Mucosa of gallbladder (tissue), 1 donor: ENCODE data around the gene CDCP2. TPM values are rescaled to one million over a fixed set of nuclear protein-coding genes. Genes with fewer than 3 reads are reported as not detected.
"Not testable (repeated sequence)": the region's sequence is repeated elsewhere in the genome, so short reads cannot be mapped to it uniquely, and the experiment has no call there.

Experiments
- DNase-seq: peaks from one replicate; pipeline ENCODE4 v3.0.0-alpha.2; 2020; ENCODE audit warnings: low spot score
- total RNA-seq: library from RNA; stranded (reverse); gene quantifications from one replicate; pipeline ENCODE4 v1.2.1, GENCODE V29; 2021
- donor health status: DM: no; HTN: no; CAD: no.

CDCP2 gene
- total RNA-seq, 1 donor from 2014 or later = not detected

DNA sequence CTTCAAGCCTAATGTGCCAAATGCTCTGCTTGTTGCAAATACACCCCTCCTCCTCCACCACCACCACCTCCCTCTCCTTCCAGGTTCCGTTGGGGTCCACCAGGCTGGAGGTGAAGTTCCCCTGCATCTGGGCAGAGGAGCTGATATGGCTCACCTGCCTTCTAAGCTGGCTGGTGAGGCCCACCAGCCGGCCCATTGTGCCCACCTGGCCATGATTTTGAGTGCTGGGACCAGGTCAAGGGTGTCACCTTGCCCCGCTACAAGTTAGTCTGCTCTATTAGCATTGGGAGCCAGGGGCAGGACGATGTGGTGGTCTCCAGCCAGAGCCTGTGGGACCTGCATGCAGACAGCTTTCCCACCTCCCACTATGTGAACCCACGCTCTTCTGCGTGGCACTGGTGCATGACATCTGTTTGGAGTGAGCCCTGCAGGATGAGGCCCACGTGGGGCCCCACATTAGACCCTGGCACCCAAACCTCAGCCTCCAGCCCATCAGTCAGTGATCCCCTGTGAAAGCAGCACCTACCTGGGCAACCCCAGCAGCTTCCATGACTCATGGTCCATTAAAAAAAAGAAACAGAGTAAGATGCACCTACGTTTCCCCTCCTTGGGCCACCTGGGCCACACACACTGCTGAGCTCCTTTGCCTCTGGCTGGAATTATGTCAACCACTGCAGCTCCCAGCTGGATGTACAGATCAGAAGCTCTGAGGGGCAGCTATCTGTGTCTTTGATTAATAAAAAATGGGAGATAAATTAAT, 15.6 kb upstream of the CDCP2 start:
- no peak for DNase-seq

DNA sequence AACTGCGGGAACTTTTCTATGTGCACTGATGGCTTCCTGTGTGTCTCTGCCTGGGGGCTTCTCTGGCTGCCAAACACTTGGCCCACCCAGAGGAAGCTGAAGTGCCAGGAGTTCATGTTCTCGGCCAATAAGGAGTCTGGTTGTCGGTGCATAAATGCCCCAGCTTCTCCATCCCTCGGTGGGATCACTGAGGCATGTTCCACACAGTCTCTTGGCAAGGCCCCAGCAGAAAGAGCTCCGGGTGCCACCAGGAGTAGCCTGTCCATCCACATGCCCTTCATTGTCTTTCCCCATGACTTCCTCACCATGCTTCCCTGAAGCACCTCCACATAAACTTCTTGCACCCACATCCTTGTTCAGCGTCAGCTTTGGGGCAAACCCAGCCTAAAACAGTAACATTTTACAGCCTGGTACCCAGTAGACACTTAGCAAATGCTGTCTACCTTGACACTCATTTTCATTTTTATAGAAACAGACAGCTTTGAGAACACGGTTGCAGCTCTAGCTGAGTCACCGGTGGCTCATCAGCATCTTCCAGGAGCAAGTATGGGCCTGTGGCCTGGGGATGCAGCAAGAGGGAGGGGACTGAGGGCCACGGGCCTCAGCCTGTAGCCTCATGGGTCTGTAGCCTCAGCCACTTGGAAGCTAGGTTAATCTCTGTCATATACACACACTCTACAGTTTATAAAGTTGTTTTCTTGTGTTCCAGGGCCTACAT, 14.8 kb upstream of the CDCP2 start:
- no peak for DNase-seq

DNA sequence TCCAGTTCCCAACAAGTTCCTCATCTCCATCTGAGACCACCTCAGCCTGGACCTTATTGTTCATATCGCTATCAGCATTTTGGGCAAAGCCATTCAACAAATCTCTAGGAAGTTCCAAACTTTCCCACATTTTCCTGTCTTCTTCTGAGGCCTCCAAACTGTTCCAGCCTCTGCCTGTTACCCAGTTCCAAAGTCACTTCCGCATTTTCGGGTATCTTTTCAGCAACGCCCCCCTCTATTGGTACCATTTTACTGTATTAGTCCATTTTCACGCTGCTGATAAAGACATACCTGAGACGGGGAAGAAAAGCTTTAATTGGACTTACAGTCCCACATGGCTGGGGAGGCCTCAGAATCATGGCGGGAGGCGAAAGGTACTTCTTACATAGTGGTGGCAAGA, 13.6 kb upstream of the CDCP2 start:
- DNase-seq = not testable (repeated sequence)

DNA sequence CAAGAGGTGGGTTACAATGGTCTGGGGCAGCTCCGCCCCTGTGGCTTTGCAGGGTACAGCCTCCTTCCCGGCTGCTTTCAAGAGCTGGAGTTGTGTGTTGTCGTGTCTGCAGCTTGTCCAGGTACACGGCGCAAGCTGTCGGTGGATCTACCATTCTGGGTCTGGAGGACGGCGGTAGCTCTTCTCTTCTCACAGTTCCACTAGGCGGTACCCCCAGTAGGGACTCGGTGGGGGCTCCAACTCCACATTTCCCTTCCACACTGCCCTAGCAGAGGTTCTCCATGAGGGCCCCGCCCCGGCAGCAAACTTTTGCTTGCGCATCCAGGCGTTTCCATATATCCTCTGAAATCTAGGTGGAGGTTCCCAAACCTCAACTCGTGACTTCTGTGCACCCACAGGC, 12.3 kb upstream of the CDCP2 start:
- DNase-seq = no peak

DNA sequence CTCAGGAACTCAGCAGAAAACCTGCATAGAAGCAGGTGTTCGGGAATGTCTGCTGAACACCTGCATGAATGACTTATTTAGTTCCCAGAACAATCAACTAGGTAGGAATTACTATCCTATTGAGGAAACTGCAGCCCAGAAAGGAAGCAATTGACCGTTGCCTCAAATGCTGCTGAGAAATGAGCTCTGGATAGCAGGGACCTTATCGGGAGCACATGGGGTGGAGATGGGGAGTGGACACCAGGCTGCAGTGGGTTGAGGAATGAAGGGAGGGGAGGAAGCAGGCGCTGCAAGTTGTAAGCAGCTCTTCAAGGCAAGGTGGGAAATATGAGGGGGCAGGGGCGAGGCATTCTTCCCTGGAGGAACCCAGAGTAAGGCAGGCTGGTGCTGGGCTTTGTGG, 10.8 kb upstream of the CDCP2 start:
- no peak for DNase-seq

DNA sequence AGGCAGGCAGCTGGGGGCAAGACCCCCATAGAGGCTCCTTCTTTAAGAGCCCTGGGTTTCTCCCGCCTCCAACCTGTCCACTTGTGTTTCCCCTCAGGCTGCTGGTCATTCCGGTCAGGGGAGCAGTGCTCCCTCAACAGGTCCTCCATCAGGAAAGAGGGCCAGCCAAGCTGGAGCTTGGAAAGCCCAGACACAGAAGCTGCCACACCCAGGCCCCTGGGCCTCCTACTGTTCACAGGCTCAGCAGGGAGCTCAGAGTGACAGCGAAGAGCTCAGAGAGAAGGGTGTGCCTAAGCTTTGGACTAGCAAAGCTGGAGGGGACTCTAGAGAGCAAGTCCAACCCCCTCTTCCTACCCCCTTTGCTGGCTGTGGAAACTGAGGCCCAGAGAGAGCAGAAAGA, 10.3 kb upstream of the CDCP2 start:
- no peak for DNase-seq

DNA sequence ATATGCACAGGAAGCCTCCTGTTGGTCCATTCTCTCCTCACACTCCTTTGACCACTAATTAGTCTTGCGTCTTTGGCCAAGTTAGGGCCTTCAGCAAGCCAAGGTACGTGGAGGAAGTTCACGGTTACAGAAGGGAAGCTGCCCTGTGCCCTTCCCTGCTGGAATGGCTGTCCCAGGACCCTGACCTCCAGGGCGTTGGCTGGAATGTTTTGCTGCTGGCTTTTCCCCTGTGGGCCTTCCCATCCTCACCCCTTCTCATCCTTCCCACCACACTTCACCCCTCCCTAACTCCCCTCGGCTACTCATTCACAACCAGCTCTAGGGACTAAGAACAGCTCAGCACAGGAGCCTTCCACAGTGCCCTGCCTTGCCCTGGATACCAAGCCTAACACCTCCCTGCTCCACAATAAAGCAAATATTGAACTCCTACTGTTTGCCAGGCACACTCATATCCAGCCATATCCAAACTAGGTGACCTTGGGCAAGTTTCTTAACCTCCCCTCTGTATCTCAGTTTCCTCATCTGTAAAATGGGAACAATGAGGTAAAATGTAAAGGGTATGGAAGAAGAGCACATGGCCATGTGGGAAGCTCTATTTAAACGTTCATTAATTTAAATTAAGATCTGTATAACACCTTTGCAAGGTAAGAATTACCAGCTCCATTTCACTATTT, 8.8 kb upstream of the CDCP2 start:
- DNase-seq = no peak

DNA sequence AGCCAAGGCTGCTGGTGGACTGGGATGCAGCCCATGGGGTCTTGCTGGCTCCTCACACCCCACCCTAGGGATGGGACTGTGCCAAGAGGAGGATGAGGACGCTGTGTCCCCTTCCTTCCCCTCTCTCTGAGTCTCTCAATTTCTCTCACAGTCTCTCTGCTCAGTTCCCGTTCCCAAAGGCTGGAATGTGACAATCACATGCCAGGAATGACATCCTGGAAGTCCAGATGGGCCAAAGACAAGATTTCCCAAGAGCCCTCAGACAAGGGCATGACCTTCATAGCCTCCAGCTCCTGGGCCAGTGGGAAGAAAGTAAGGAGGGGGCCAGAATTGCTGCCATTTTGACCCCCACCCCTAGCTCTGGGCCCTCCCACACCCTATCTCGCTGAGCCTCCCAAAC, 7.6 kb upstream of the CDCP2 start:
- no peak for DNase-seq

DNA sequence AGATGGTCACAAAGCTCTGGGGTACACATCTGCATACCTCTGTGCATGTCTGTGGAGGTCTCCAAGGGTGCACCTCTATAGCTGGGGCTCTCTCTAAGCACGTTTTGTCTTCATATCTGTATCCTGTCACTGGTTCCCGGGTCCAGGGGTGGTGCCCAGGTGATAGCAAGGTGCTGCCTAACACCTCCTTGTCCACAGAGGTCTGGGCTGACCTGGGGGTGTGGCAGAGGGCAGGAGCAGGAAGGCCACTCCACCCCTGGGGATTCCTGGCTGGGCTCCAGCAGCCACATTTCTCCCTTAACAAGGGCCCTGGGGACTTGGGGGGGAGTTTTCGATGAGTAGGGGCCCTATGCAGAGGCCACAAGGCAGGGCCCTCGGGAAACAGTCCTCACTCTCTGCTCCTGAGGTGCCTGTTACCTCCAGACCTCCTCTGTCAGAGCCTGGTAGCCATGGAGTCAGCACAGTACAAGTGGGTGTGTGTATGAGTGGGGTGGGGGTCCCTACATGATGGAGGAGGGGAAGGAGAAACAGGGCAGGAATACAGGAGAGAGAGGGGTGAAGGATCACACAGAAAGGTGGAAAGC, 7.0 kb upstream of the CDCP2 start:
- DNase-seq = no peak

DNA sequence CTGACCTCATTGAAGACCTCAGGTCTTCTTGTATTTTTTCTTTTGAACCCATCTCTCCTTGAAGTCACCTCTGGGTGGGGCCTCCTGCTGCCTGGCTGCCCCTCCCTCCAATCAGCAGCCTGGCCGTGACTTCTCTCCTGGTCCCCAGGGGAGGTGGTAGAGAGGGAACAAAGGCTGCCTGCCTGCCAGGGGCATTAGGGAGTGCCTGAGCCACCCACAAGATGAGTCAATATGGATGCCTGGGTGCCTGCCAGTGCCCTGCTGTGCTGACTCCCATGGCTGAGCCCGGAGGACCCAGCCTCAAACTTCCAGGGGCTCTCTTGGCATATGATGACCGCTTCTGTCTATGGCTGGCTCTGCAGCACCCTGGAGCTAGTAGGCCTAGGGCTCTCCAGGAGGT, 5.3 kb upstream of the CDCP2 start:
- peak; percentile 80 for DNase-seq

DNA sequence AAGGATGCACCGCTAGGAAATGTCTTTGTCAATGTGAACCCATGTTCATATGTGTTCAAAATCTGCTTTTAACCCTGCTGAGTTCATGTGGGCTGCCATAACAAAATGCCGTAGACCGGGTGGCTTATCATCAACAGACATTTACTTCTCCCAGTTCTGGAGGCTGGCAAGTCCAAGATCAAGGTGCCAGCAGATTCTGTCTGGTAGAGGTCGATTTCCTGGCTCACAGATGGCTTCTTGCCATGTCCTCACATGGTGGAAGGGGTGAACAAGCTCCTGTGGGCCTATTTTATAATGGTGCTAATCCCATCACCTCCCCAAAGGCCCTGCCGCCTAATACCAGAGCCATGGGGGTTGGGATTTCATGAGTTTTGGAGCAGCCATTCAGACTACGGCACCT, 4.6 kb upstream of the CDCP2 start:
- no peak for DNase-seq

DNA sequence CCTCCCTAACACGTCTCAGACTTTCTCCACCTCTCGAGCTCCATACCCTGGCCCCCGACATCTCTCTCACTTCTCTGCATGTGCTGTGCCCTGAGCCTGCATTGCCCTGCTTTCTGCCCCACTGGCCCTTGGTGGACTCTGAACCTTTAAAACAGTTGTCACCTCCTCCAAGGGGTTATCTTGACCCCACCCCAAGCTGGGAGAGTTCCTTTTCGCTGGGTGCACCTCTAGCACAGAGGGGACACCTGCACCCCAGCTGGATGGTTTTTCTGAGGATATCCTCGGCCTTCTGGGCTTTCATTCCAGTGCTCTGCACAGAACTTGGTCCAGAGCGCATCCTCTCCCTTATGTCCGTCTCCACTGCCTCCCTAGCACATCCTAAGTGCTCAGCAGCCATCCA, 4.2 kb upstream of the CDCP2 start:
- no peak for DNase-seq

DNA sequence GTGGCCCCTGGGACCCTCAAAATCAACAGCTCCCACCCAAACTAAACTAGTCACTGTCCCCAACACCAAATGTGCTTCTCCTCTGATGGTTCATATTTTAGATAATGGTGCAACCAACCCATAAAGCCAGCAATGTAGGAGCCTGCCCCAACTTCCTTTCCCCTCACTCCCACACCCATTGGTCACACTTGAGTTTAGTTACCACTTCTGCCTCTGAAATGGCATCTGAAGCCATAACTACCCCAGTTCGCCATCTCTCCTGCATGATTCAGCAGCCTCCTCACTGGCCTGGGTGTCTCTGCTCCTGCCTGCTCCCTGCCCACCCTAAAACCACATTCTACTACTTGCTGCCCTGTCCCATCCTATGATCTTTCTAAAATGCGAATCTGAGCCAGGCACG, 3.4 kb upstream of the CDCP2 start:
- no peak for DNase-seq

DNA sequence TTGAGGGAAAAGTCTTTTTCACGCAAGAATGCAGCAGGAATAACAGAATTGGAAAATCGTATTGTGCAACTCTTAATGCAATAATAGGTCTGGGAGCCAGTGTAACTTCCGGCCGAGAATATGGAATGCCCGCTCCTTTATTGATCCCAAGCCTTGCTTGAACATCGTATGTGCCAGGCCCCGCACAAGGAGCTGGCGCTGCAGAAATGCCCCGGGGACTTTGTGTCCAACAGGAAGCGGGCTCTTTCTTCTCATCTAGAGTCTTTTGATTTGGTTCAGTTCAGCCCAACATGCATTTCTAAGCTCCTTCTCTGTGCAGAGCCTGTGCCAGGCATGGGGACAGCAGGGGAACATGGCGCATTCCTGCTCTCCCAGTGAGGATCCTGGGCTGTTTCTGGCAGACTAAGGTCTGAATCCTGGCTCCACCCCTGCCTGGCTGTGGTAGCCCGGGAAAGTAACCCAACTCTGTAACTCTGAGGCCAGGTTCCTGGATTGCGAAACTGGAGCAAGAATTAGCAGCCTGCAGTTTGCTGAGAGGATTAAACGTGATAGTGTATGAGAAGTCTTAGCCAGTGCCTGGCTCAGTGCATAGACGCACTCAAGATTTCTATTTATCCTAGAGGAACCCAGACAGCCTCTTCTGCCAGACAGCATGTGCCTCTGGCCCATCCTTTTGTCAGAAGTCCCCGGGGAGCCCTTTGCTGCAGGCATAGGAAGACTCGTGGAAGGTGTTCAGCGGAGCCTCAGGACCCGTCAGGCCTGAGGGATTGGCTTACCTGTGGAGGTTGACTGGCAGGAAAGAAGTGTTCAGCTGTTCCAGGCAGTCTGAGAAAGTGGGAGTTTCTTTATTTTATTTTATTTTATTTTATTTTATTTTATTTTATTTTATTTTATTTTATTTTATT, 987 bp upstream of the CDCP2 start:
- DNase-seq = peak; percentile 81

DNA sequence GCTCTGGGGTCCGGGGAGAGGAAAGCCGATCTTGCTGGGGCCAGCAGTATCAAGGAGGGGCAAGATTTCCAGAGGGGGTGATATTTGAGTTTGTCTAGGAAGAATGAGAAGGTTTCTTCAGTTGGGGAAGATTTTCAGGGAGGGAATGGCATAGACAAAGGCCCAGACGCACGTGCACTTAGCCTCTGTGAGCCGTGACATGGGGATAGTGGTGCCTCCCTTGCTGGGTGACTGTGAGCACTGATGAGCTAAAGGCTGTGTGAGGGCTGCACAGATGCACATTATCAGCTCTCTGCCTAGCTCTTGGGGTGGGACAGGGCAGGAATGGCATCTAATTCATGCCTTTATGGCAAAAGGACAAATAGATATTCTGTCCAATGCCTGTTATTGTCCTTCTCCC, 1.8 kb downstream of the CDCP2 start:
- no peak for DNase-seq

DNA sequence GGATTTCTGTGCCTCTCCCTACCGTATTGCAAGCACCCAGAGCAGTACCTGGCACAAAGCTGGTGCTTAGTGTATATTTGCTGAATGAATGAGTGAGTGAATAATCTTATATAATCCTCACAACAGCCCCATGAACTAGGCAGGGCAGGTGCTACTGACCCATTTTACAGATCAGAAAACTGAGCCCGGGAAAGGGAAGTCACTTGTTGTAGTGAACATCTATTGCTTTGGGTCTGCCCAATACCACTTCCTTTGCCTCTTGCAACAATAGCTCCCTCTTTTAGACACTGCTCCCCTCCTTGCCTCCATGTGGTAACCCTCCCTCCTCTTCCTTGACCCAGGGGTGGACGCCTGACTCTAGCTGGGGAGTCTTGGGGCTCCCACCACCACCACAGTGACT, 3.1 kb downstream of the CDCP2 start:
- DNase-seq = no peak

DNA sequence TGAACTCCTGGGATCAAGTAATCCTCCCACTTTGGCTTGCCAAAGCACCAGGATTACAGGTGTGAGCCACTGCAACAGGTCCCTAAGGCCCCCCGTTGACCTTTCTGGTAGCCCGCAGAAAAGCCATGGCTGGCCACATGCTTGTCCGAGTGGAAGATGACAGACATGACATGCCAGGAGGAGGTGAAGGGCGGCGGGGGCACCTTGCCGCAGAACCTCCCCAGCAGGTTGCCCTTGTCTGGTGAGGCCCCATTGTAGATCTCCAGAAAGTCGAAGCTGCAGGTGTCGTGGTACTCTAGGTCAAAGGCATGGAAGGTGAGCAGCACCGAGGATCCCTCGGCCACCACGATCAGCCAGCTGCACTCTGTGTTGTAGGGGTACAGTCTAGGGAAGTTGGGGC, 8.4 kb downstream of the CDCP2 start:
- DNase-seq = no peak

DNA sequence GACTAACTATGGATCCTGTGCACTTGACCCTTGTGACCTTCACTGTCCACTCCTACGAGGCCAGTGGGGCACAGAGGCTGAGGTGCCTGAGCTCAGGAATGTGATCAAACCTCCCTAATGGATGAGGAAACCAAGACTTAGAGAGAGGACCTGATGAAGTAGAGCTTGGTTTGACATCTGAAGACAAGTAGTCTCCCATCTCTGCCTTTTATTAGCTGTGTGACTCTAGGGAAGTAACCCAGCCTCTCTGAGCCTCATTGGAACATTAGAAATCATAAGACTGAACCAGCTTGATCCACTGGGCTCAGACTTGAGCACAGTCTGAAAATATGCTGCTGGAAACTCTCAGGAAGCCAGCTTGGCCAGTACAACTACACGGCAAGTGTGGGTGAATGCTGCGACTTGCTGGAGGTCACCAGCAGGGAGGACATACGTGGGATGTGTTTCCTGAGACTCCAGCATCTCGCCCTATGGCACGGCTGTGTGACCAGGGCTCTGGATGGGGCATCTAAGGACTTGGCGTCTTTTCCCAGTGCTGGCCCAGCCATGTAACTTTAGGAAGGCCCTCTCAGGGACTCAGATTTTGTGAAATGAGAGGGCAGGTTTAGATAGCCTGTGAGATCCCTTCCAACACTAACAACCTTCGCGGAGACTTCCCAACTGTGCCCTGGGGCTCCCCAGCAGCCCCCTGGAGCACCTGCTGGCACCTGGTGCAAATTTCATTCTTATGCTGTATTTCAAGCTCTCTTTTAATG, 10.5 kb downstream of the CDCP2 start:
- DNase-seq = no peak

DNA sequence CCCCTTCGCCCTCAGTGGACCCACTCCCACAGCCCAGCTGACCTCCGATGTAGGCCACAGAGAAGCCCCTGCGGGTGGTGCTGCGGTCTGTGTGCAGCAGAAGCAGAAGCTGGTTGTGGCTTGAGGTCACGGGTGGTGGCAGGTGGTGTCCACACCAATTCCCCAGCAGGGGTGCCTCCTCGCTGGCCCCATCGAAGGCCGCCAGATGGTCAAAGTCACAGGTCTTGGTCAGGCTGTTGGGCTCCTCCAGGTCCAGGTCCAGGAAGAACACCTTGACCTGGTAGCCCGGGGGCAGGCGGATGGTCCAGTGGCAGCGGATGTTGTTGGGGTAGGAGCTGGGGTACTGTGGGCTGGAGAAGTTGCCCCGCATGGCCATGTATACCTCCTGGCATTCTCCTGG, 13.1 kb downstream of the CDCP2 start:
- no peak for DNase-seq

DNA sequence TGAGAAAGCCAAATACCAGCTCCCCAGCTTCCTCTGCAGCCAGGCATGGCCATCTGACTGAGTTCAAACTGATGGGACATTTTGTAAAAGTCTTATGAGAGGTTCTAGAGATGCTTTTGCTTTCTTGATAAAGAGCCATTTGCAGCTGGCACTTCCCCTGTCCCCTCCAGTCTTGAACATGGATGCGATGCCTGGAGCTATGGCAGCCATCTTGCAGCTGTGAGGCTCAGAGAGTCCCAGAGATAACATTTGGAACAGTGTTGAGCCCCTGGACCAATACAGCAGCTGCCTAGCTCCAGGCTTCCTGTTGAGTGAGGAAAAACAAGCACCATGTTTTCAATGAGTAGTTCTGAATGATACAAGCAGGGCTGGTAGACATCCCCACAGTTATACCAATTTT, 13.8 kb downstream of the CDCP2 start:
- DNase-seq = no peak

DNA sequence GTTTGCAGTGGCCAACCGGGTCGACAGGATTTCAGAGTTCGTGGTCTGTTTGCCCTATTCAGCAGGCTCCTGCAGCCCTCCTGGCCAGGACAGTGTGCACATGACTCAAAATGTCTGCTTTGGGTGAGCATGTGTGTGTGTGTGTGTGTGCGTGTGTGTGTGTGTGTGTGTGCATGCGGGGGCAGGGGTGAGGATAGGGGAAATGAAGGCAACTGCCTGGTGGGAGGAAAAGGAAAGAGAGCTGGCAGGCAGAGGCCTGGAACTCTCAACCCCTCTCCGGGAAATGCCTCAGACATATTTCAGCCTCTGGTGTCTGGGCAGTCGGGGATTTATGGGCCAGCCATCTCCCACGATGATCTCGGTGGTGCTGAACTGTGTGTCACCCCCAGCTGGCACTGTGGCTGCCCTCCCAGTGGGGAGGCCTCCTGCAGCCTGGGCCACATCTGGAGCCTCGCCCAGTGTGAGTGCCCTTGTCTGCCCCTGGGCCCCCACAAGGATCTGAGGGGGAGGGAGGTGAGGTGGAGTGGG, 15.2 kb downstream of the CDCP2 start:
- DNase-seq = no peak
